Subcutaneous abdominal adipose tissue (tissue), 5 donors: Measurements from ENCODE around the gene PPDPF.
"Not testable (repeated sequence)": the region's sequence is repeated elsewhere in the genome, so short reads cannot be mapped to it uniquely, and the experiment has no call there.

ENCODE experiments used
- H3K27ac ChIP-seq: one replicate; pipeline ENCODE4 v1.7.0; 2013; ENCODE audit warnings: low read depth, mild to moderate bottlenecking, inconsistent platforms, low read length, moderate library complexity
- H3K27me3 ChIP-seq, 5 donors: one replicate each; pipeline ENCODE4 v1.7.0; 2013; ENCODE audit warnings: low read length in 5 of 5, inconsistent platforms in 1 of 5; ENCODE audit not compliant: control insufficient read depth in 5 of 5, insufficient read depth in 4 of 5
- H3K36me3 ChIP-seq, 5 donors: one replicate each; pipeline ENCODE4 v1.7.0; 2013; ENCODE audit warnings: low read length in 5 of 5; ENCODE audit not compliant: control insufficient read depth in 5 of 5, insufficient read depth in 5 of 5
- H3K4me1 ChIP-seq, 5 donors: one replicate each; pipeline ENCODE4 v1.7.0; 2013; ENCODE audit warnings: low read length in 5 of 5, mild to moderate bottlenecking in 3 of 5, moderate library complexity in 1 of 5; ENCODE audit not compliant: control insufficient read depth in 5 of 5, insufficient read depth in 5 of 5
- H3K4me3 ChIP-seq, 5 donors: one replicate each; pipeline ENCODE4 v1.7.0; 2013; ENCODE audit warnings: low read length in 5 of 5, low read depth in 1 of 5
- H3K9ac ChIP-seq, 5 donors: one replicate each; pipeline ENCODE4 v1.7.0; 2013; ENCODE audit warnings: low read length in 5 of 5, mild to moderate bottlenecking in 4 of 5, moderate library complexity in 3 of 5
- H3K9me3 ChIP-seq, 5 donors: one replicate each; pipeline ENCODE4 v1.7.0; 2013; ENCODE audit warnings: low read length in 5 of 5; ENCODE audit not compliant: control insufficient read depth in 5 of 5
- donor health status: healthy.
- donor health status: healthy.
- donor health status: healthy.
- donor health status: healthy.
- donor health status: healthy.

PPDPF gene

GRCh38 chr20:63568170-63568981 lies 47.8 kb downstream of the PPDPF start:
- Histone ChIP-seq H3K27ac (no peak overlapping the region), H3K9me3 (no peaks in the 10 kb centered on the region), H3K4me3 (peak overlapping the region in 1 of 5 donors; percentile 24), H3K9ac (no peak overlapping the region), H3K36me3 (peaks cover 0 to 60% (median 32%) of the 10 kb centered on the region in 5 donors), H3K4me1 (peaks cover 0 to 38% (median 19%) of the 10 kb centered on the region in 5 donors), H3K27me3 (peaks cover 0 to 8% (median 0%) of the 10 kb centered on the region in 5 donors)

DNA sequence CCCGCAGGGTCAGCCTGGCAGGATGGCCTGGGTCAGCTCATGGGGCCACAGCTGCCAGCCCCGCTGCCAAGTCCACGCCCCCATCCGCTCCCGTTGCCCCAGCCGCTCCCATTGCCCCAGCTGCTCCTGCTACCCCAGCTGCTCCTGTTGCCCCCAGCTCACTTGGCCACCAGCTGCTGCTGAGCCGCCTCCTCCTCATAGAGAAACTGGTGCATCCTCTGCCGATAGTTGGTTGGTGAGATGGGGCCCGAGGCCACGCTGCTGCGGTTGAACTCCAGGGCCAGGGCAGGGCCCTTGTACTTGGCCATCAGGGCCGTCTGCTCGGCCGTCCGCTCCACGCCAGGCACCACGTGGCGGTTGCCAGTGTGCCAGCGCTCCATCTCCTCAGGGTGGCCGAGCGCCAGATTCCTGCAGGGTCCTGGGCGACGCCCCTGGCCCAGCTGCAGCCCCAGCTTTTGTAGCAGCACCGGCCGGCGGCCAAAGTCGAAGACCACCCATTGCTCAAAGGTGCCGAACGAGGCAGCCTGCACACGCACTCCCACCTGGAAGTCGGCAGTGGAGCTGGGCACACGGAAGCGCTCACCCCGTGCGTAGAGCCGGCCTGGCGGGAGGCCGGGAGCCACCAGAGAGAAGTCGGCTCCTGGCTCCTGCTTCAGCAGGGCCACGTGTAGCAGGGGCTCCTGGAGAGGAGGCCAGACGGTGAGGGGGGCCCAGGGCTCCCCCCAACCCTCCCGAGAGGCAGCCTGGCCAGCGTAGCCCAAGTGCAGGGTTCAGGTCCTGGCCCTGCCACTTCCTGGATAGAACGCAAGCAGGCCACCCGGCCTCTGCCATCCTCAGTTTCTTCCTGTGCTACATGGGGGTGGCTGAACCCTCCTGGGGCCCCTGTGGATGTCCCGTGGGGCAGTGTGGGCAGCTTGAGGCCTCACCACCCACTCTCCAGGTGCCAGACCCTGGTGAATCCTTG lies 48.7 kb downstream of the PPDPF start:
- Histone ChIP-seq H3K36me3 (peaks cover 0 to 51% (median 23%) of the 10 kb centered on the region in 5 donors), H3K4me3 (no peak overlapping the region), H3K27ac (no peak overlapping the region)

GRCh38 chr20:63570281-63571086 lies 49.9 kb downstream of the PPDPF start:
- Histone ChIP-seq H3K27ac (no peak overlapping the region), H3K9me3 (no peaks in the 10 kb centered on the region), H3K4me1 (peaks cover 2 to 49% (median 30%) of the 10 kb centered on the region in 5 donors), H3K36me3 (peaks cover 0 to 39% (median 13%) of the 10 kb centered on the region in 5 donors), H3K27me3 (peaks cover 0 to 8% (median 0%) of the 10 kb centered on the region in 5 donors), H3K4me3 (no peak overlapping the region), H3K9ac (no peak overlapping the region)

More for the DNA sequence above, 48.7 kb downstream of the PPDPF start:
- Histone ChIP-seq H3K9ac (no peak overlapping the region), H3K27me3 (peaks cover 0 to 8% (median 0%) of the 10 kb centered on the region in 5 donors), H3K9me3 (no peaks in the 10 kb centered on the region), H3K4me1 (peaks cover 2 to 43% (median 24%) of the 10 kb centered on the region in 5 donors)

GRCh38 chr20:63571087-63571478 lies 50.5 kb downstream of the PPDPF start:
- Histone ChIP-seq H3K36me3 (peaks cover 0 to 33% (median 8%) of the 10 kb centered on the region in 5 donors), H3K4me1 (peaks cover 2 to 49% (median 30%) of the 10 kb centered on the region in 5 donors)
- H3K27ac ChIP-seq, H3K27me3 ChIP-seq, H3K9me3 ChIP-seq, H3K4me3 ChIP-seq, H3K9ac ChIP-seq: not testable (repeated sequence)
